Central memory CD8-positive, alpha-beta T cell (primary cell): Measurements from ENCODE around the gene SCIMP.
A peak's percentile ranks its signal among the peaks of the same experiment; 100 is the strongest.
"Not testable (repeated sequence)": the region's sequence is repeated elsewhere in the genome, so short reads cannot be mapped to it uniquely, and the experiment has no call there.

Source experiments
- ATAC-seq: fragments of 150-1000 bp; cut with Tn5 transposase; replicated peaks from 2 replicates; pipeline ENCODE4 v1.10.0; 2022; ENCODE audit warnings: mild to moderate bottlenecking, moderate FRiP score, moderate number of reproducible peaks; ENCODE audit not compliant: poor library complexity, severe bottlenecking; ENCODE audit errors: extremely low read depth
- DNase-seq, 2 donors: peaks; one replicate each; pipeline ENCODE4 v3.0.0; 2021; ENCODE audit warnings: low spot score in 2 of 2
- H3K27ac Mint-ChIP-seq: one replicate; pipeline ENCODE4 v1.8.0; 2022; ENCODE audit warnings: low read depth, mild to moderate bottlenecking, moderate library complexity, mixed read lengths
- H3K27me3 Mint-ChIP-seq: one replicate; pipeline ENCODE4 v1.8.0; 2022; ENCODE audit warnings: mixed read lengths
- H3K36me3 Mint-ChIP-seq: one replicate; pipeline ENCODE4 v1.8.0; 2022; ENCODE audit warnings: mild to moderate bottlenecking, moderate library complexity, mixed read lengths; ENCODE audit not compliant: insufficient read depth
- H3K4me1 Mint-ChIP-seq: one replicate; pipeline ENCODE4 v1.8.0; 2022; ENCODE audit warnings: mixed read lengths
- H3K4me3 Mint-ChIP-seq: one replicate; pipeline ENCODE4 v1.8.0; 2022; ENCODE audit warnings: mild to moderate bottlenecking, moderate library complexity, mixed read lengths
- H3K9me3 Mint-ChIP-seq: one replicate; pipeline ENCODE4 v1.8.0; 2022; ENCODE audit warnings: mixed read lengths

Gene SCIMP

GRCh38 chr17:5201011-5201410 is 33.6 kb downstream of the SCIMP start:
- DNase-seq, result no peak
- ATAC-seq, result no peak
- Mint-ChIP-seq H3K9me3 (no peaks in the 10 kb centered on the region), H3K27me3 (no peaks in the 10 kb centered on the region), H3K36me3 (peaks cover 3% of the 10 kb centered on the region), H3K4me3 (no peak overlapping the region), H3K27ac (no peak overlapping the region), H3K4me1 (peaks cover 11% of the 10 kb centered on the region)

- ATAC-seq (no peak), DNase-seq (no peak)
- H3K4me3 Mint-ChIP-seq, result no peak overlapping the region
- peaks cover 11% of the 10 kb centered on the region for H3K4me1 Mint-ChIP-seq
- no peaks in the 10 kb centered on the region for H3K27me3 Mint-ChIP-seq
- no peak overlapping the region for H3K27ac Mint-ChIP-seq
- H3K9me3 Mint-ChIP-seq, result no peaks in the 10 kb centered on the region
- H3K36me3 Mint-ChIP-seq, result peaks cover 3% of the 10 kb centered on the region
These were observed 34.3 kb downstream of the SCIMP start for GRCh38 chr17:5200360-5200759.

- DNase-seq (no peak), ATAC-seq (peak; percentile 54)
- H3K4me3 Mint-ChIP-seq, result peak overlapping the region; percentile 29
- H3K27ac Mint-ChIP-seq, result no peak overlapping the region
- no peaks in the 10 kb centered on the region for H3K27me3 Mint-ChIP-seq
- H3K36me3 Mint-ChIP-seq, result peaks cover 4% of the 10 kb centered on the region
- no peaks in the 10 kb centered on the region for H3K9me3 Mint-ChIP-seq
- peaks cover 11% of the 10 kb centered on the region for H3K4me1 Mint-ChIP-seq
These were observed 36.2 kb downstream of the SCIMP start for GRCh38 chr17:5198472-5198871.

- no peaks in the 10 kb centered on the region for H3K27me3 Mint-ChIP-seq
- H3K4me3 Mint-ChIP-seq, result no peak overlapping the region
- ATAC-seq, result no peak
- no peak overlapping the region for H3K27ac Mint-ChIP-seq
- peaks cover 13% of the 10 kb centered on the region for H3K36me3 Mint-ChIP-seq
- H3K4me1 Mint-ChIP-seq, result peaks cover 45% of the 10 kb centered on the region
- peaks cover 6% of the 10 kb centered on the region for H3K9me3 Mint-ChIP-seq
- no peak for DNase-seq
These were observed 40.3 kb downstream of the SCIMP start for GRCh38 chr17:5194346-5194745.

GRCh38 chr17:5191541-5192417 is 42.9 kb downstream of the SCIMP start, which contains the start of gene ZNF594:
ZNF594 (minus strand) TSS chr17:5191868; CDS start chr17:5184256, 7,612 bp downstream.
- H3K27ac Mint-ChIP-seq, result peak within 1 kb of the TSS; percentile 93
- H3K9me3 Mint-ChIP-seq, result peaks cover 15% of the 10 kb centered on the region
- H3K4me3 Mint-ChIP-seq, result peak within 1 kb of the TSS; percentile 89
- peaks cover 38% of the 10 kb centered on the region for H3K4me1 Mint-ChIP-seq
- H3K36me3 Mint-ChIP-seq, result peaks cover 13% of the 10 kb centered on the region
- ATAC-seq (peak; percentile 99), DNase-seq (peak; percentile 94 to 96)
- no peaks in the 10 kb centered on the region for H3K27me3 Mint-ChIP-seq

GRCh38 chr17:5184288-5184687 is 50.4 kb downstream of the SCIMP start:
- Mint-ChIP-seq H3K4me1 (peaks cover 6% of the 10 kb centered on the region), H3K4me3 (no peak overlapping the region), H3K27me3 (no peaks in the 10 kb centered on the region), H3K9me3 (peaks cover 30% of the 10 kb centered on the region), H3K27ac (no peak overlapping the region), H3K36me3 (peaks cover 19% of the 10 kb centered on the region)
- peak; percentile 22 to 59 for DNase-seq
- peak; percentile 96 for ATAC-seq

- Mint-ChIP-seq H3K27me3 (no peaks in the 10 kb centered on the region), H3K36me3 (peaks cover 19% of the 10 kb centered on the region), H3K27ac (peak overlapping the region; percentile 57), H3K9me3 (peaks cover 29% of the 10 kb centered on the region), H3K4me3 (no peak overlapping the region), H3K4me1 (peaks cover 6% of the 10 kb centered on the region)
- no peak for ATAC-seq
- no peak for DNase-seq
These were observed 51.3 kb downstream of the SCIMP start for GRCh38 chr17:5183410-5183793.

- H3K4me3 Mint-ChIP-seq, result peak overlapping the region; percentile 20
- peaks cover 6% of the 10 kb centered on the region for H3K4me1 Mint-ChIP-seq
- peaks cover 19% of the 10 kb centered on the region for H3K36me3 Mint-ChIP-seq
- DNase-seq (no peak), ATAC-seq (no peak)
- H3K27ac Mint-ChIP-seq, result peak overlapping the region; percentile 57
- H3K9me3 Mint-ChIP-seq, result peaks cover 25% of the 10 kb centered on the region
- no peaks in the 10 kb centered on the region for H3K27me3 Mint-ChIP-seq
These were observed 51.9 kb downstream of the SCIMP start for GRCh38 chr17:5182597-5183409.

- ATAC-seq (no peak), DNase-seq (no peak)
- Mint-ChIP-seq H3K9me3 (peaks cover 22% of the 10 kb centered on the region), H3K36me3 (peaks cover 19% of the 10 kb centered on the region), H3K27me3 (no peaks in the 10 kb centered on the region), H3K4me3 (peak overlapping the region; percentile 16), H3K27ac (peak overlapping the region; percentile 57), H3K4me1 (peaks cover 1% of the 10 kb centered on the region)
These were observed 53.0 kb downstream of the SCIMP start for GRCh38 chr17:5181509-5182305.

- Mint-ChIP-seq H3K4me1 (no peaks in the 10 kb centered on the region), H3K27ac (no peak overlapping the region), H3K9me3 (peaks cover 23% of the 10 kb centered on the region), H3K27me3 (no peaks in the 10 kb centered on the region), H3K36me3 (peaks cover 15% of the 10 kb centered on the region), H3K4me3 (no peak overlapping the region)
- ATAC-seq (no peak), DNase-seq (no peak)
These were observed 55.7 kb downstream of the SCIMP start for GRCh38 chr17:5179003-5179402.

- not testable (repeated sequence) for H3K27ac Mint-ChIP-seq, H3K36me3 Mint-ChIP-seq, H3K9me3 Mint-ChIP-seq, H3K4me3 Mint-ChIP-seq, ATAC-seq, H3K27me3 Mint-ChIP-seq, DNase-seq, H3K4me1 Mint-ChIP-seq
These were observed 59.6 kb downstream of the SCIMP start for GRCh38 chr17:5175027-5175426.
